OCI-M2 (cell line): ENCODE results near the gene SKAP1.
"Not testable (repeated sequence)": the region's sequence is repeated elsewhere in the genome, so short reads cannot be mapped to it uniquely, and the experiment has no call there.

Experiments used
- DNase-seq: peaks from one replicate; lab custom pipeline; 2025; ENCODE audit not compliant: unreplicated experiment; lab: John Stamatoyannopoulos, UW

The SKAP1 gene

GRCh38 chr17:48250949-48251348 lies 179.1 kb downstream of the SKAP1 start:
- no peak for DNase-seq

DNA sequence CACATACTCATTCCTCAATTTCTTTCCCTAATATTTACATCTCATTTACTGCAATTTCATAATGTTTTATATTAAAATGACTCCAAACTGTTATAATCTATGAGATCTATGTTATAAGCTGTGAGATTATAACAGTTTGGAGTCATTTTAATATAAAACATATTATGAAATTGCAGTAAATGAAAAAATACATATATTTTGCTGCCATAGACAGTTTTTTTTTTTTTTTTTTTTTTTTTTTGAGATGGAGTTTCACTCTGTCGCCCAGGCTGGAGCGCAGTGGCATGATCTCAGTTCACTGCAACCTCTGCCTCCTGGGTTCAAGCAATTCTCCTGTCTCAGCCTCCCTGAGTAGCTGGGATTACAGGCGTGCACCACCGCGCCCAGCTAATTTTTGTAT lies 180.0 kb downstream of the SKAP1 start:
- not testable (repeated sequence) for DNase-seq

DNA sequence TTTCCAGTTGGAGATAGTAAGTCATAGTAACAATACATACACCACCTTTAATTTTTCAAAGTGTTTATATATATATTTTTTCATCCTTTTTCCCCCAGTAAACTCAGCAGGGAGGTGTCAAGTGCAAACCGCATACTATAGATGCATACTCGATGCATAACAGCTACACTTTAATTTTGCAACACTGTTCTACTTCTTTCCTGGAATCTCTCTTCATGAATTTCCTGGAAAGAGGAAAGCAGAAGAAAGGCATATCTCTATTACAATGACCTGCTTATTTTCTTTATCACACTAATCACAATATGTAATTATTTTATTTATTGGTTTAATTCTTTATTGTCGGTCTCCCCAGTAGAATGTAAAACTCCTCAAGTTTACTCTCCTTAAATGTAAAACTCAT lies 182.4 kb downstream of the SKAP1 start:
- no peak for DNase-seq

- DNase-seq = no peak
Measured at GRCh38 chr17:48247038-48247437, 183.0 kb downstream of the SKAP1 start.

DNA sequence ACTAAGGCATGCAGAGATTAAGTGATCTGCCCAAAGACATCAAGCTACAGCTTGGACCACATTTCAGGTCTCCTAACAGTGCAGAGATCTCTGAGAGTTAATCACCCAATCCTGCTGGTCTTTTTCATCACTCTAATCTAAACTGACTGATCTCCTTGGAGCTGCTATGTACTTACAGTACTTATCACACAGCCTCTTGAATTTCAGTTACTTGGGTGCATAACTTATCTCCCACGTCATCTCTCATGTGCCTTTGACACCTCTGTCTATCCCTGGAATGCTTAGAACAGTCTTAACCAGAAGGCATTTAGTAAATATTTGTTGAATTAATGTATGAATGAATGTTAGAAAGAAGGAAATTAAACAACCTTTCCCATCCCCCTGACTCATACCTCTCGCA lies 183.4 kb downstream of the SKAP1 start:
- no peak for DNase-seq

DNA sequence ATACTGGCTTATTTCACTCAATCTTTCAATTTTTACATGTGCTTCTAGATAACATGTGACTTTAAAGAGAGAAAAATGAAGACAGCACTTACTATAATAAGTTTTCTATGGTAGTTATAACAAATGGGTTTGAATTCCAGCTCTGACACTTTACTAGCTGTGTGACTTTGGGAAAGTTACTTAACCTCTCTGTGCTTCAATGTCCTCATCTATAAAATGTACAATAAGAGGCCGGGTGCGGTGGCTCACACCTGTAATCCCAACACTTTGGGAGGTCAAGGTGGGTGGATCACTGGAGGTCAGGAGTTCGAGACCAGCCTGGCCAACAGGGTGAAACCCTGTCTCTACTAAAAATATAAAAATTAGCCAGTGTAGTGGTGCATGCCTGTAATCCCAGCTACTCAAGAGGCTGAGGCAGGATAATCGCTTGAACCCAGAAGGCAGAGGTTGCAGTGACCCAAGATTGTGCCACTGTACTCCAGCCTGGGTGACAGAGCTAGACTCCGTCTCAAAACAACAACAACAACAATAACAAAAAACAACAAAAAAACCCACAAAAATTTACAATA lies 184.5 kb downstream of the SKAP1 start:
- not testable (repeated sequence) for DNase-seq

- DNase-seq = no peak
Measured at GRCh38 chr17:48244814-48245213, 185.2 kb downstream of the SKAP1 start.

DNA sequence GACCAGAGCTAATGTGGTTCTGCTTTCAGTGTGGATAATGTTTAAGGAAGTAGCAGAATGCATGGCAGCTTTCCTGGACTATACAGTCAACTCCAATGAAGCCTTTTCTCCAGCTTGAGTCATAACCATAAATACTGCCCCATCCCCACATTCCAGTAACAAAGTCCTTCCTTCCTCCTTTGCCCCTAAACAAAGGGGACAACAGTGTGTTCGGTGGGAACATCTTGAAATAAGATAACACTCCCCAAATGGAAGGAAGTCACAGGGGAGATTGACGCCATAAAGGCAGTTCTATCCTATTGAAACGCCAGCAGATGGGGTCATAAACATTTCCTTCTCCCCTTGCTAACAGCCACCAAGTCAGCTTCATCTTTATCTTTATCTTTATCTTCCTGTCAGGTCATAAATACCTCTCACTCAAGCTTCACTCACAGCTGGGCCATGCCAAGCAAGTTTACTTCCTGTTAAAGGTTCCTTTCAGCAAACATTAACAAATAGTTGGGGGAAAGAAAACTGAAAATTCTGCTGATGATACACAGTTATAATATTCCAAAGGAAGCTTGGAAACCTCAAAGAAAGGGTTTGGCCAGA lies 185.8 kb downstream of the SKAP1 start:
- no peak for DNase-seq

- DNase-seq = no peak
Measured at GRCh38 chr17:48241770-48242497, 188.1 kb downstream of the SKAP1 start.

- DNase-seq = no peak
Measured at GRCh38 chr17:48241131-48241591, 188.9 kb downstream of the SKAP1 start.

GRCh38 chr17:48240562-48241130 lies 189.4 kb downstream of the SKAP1 start:
- no peak for DNase-seq

GRCh38 chr17:48240122-48240521 lies 189.9 kb downstream of the SKAP1 start:
- no peak for DNase-seq

- no peak for DNase-seq
Measured at GRCh38 chr17:48239603-48239995, 190.4 kb downstream of the SKAP1 start.

GRCh38 chr17:48238933-48239602 lies 190.9 kb downstream of the SKAP1 start:
- no peak for DNase-seq

- DNase-seq = no peak
Measured at GRCh38 chr17:48237456-48237855, 192.6 kb downstream of the SKAP1 start.

DNA sequence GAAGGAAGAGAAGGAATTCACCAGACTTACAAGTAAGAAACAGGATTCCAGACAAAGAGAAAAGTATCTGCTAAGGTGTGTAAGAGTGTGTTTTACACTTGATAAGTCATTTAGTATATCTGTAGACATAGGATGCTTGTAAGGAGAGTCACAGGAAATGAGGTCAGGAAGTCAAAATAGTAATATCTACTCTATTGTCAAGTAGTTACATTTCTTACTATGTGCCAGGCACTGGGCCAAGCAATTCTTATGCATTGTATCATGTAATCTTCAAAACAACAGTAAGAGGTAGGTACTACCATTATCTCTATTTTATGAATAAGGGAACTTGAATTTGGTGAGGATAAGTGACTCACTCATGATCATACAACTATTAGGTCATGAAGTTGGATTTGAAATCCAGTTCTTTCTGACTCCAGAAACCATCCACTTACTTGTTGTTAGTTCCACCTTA lies 193.3 kb downstream of the SKAP1 start:
- DNase-seq = no peak

GRCh38 chr17:48234922-48235321 lies 195.1 kb downstream of the SKAP1 start:
- DNase-seq = no peak

- no peak for DNase-seq
Measured at GRCh38 chr17:48231995-48232959, 197.7 kb downstream of the SKAP1 start.

DNA sequence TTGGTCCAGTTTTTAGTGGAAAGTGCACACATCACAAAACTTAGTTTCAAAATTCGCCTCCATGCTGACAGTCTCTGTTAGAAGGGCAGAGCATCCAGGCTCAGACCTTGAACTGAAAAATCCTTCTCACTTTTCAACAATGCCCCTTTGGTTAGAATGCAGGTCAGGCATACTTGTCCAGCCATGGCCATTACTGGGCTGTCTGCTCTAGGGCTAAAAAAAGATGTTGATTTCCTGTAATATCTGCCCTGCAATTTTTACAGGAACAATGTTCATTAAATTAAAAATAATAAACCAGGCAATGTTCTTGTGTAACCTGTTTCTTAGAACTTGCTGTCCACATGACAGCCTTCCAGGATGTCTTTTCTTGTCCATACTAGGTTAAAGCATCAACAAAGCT lies 200.1 kb downstream of the SKAP1 start:
- DNase-seq = no peak

GRCh38 chr17:48228720-48229119 lies 201.3 kb downstream of the SKAP1 start:
- no peak for DNase-seq
